Measurements from ENCODE around the gene INPP5J.

GRCh38 chr22:31086703-31087330, 35.9 kb upstream of the INPP5J start:
- TF ChIP-seq CTCF (IDR thresholded peaks at IDR 0.05) (no peak), POLR2A (IDR thresholded peaks at IDR 0.05) (no peak)

All from ovary (tissue), 3 donors.